Stimulated activated CD4-positive, alpha-beta T cell treated with anti-CD3 and anti-CD28 coated beads, Interleukin-4, amount 100 ng/mL, for 1 hour (primary cell): ENCODE measurements around the gene LCOR.
"Not testable (repeated sequence)": the region's sequence is repeated elsewhere in the genome, so short reads cannot be mapped to it uniquely, and the experiment has no call there.

Source experiments
- DNase-seq: peaks from one replicate; pipeline ENCODE4 v3.0.0-alpha.2; 2020

The LCOR gene

DNA sequence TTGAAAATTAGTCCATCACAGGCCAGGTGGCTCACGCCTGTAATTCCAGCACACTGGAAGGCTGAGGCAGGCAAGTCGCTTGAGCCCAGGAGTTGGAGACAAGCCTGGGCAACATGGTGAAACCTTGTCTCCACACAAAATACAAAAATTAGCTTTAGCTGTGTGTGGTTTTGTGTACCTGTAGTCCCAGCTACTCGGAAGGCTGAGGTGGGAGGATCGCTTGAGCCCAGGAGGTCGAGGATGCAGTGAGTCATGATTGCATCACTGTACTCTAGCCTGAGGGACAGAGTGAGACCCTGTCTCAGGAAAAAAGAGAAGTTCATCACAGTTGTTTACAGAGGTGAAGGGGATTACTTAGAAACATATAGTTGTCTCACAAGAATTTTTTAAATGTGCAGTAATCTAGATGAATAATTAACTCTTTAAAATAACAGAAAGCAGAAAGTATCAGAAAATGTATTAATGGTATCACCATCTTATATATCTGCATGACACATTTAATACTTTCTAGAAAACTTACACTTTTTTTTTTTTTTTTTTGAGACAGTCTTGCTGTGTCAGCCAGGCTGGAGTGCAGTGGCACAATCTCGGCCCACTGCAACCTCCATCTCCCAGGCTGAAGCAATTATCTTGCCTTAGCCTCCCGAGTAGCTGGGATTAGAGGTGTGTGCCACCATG lies 8.9 kb downstream of the LCOR start:
- DNase-seq = no peak

- DNase-seq = no peak
Measured at GRCh38 chr10:96842896-96843723, 11.0 kb downstream of the LCOR start.

- DNase-seq = no peak
Measured at GRCh38 chr10:96843823-96844222, 11.7 kb downstream of the LCOR start.

DNA sequence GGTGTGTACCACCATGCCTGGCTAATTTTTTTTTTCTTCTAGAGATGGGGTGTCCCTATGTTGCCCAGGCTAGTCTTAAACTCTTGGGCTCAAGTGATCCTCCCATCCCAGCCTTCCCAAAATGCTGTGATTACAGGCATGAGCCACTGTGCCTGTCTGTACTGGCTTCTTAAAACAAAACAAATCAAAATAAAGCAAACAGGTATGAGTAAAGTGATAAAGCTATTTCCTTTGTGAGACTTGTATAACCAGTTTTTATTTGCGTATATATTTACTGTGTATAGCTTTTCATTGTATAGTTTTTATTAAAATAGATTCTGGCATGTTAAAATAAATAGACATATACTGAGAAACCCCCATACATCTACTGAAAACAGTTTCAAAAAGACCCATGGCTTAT lies 14.3 kb downstream of the LCOR start:
- no peak for DNase-seq

DNA sequence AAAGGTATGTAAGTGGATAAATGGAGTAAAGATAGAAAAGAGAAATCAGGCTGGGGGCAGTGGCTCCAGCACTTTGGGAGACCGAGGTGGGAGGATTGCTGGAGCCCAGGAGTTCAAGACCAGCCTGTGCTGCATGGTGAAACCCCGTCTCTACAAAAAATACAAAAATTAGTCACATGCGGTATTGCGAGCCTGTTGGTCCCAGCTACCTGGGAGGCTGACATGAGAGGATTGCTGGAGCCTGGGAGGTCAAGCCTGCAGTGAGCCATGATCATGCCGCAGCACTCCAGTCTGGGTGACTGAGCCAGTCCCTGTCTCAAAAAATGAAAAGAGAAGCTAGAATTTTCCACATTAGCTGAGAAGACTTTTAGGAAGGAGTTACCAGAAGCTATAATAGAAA lies 14.8 kb downstream of the LCOR start:
- no peak for DNase-seq

DNA sequence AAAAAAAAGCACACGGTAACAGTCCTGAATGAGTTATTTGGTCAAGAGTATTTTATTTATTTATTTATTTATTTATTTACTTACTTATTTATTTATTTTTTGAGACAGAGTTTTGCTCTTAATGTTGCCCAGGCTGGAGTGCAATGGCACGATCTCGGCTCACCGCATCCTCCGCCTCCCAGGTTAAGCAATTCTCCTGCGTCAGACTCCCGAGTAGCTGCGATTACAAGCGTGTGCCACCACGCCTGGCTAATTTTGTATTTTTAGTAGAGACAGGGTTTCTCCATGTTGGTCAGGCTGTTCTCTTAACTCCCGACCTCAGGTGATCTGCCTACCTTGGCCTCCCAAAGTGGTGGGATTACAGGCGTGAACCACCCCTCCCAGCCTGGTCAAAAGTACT lies 15.3 kb downstream of the LCOR start:
- DNase-seq = not testable (repeated sequence)

GRCh38 chr10:96850113-96850512 lies 18.0 kb downstream of the LCOR start:
- DNase-seq = no peak

DNA sequence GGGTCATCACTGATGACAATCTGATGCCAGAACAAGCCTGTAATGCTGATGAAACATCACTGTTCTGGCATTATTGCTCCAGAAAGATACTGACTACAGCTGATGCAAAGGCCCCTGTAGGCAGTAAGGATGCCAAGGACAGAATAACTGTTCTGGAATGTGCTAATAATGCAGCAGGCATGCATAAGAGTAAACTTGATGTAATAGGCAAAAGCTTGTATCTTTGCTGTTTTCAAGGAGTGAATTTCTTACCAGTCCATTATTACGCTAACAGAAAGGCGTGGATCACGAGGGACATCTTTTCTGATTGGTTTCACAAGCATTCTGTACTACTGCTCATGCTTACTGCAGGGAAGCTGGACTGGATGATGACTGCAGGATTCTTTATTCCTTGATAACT lies 18.7 kb downstream of the LCOR start:
- DNase-seq = no peak

DNA sequence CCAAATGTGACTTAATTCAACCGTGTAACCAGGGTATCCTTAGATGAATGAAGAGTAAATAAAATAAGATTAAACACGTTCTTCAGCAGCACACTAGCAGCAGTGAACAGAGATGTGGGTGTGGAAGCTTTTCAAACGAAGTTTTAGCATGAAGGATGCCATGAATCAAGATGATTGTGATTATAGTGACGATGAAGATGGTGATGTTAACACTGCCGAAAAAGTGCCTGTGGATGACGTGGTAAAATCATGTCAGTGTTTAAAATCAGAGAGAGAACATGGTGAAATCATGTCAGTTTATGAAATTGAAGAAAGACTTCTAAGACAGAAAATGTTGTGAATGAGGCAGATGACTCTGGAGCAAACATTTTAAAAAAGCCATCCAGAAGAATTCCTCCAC lies 19.2 kb downstream of the LCOR start:
- DNase-seq = no peak

DNA sequence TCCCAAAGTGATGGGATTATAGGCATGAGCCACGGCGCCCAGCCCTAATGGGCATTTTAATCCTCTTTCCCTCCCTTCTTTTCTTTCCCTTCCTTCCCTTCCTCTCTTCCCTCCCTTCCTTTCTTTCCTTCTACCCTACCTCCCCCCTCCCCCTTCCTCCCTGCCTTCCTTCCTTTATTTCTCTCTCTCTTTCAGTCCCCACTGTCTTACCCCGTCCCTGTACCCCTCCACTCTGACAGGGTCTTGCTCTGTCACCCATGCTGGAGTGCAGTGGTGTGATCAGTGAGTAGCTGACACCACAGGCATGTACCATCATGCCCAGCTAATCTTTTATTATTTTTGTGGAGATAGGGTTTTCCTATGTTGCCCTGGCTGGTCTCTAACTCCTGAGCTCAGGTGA lies 24.2 kb downstream of the LCOR start:
- no peak for DNase-seq

GRCh38 chr10:96857301-96858012 lies 25.4 kb downstream of the LCOR start:
- DNase-seq = no peak

- no peak for DNase-seq
Measured at GRCh38 chr10:96858038-96858705, 26.1 kb downstream of the LCOR start.

DNA sequence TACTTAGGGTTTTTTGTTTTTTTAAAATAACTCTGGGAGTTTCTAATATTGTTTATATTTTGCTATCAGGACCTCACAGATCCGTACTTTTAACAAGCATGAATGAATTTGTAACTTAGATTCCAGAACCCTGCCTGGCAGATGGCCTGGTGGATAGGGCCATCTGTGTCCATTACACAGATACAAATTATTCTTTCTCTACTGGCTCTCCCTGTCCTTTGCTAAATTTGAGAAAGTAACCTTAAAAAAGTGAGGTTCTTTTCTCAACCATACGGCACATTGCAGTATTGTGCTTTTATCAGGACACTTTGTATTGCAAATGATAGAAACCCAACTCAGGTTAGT lies 26.6 kb downstream of the LCOR start:
- no peak for DNase-seq

GRCh38 chr10:96860631-96861277 lies 28.7 kb downstream of the LCOR start:
- DNase-seq = no peak

DNA sequence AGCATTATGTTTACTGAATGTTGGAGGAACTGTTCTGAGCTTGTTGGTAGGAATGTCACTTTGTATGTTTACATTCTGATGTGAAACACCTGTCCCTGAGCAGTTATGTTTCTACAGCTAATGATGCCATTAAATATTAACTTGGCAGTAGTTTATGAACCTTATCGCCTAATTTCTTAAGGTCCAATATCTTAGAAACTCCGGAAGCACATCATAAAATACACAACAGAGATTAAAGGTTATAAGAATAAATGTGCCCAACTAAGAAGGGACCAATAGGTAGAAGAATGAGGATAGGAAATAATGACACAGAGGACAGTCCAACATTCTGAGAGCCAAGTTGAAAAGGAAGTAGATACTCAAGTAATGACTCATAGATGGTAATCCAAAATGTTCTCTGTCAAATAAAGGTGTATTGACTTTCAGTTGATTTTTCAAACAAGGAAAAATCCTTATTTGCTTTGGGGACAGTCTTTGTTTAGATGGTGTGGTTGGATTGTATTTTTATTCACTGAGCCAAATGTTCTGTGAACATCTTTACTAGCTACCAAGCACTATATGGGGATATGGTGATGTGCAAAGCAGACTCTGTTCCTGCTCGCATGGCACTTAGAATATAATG lies 31.9 kb downstream of the LCOR start:
- DNase-seq = no peak

DNA sequence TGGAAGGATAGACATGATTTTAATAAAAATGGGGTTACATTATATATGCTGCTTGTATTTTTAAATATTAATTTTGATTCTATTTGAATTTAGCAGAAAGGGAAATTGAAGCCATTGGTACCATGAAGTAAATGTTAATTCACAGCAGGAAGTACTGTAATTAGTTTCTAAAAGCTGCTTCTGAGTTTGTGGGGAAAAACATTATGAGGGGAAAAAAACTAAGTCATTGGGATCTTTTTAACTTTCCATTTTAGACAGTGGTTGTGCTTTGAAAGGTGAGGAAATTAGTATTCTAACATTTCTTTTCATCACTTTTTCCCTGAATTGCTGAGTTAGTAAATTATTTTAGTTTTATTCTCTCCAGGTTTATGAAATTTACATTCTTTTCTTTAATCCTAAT lies 41.0 kb downstream of the LCOR start:
- no peak for DNase-seq

DNA sequence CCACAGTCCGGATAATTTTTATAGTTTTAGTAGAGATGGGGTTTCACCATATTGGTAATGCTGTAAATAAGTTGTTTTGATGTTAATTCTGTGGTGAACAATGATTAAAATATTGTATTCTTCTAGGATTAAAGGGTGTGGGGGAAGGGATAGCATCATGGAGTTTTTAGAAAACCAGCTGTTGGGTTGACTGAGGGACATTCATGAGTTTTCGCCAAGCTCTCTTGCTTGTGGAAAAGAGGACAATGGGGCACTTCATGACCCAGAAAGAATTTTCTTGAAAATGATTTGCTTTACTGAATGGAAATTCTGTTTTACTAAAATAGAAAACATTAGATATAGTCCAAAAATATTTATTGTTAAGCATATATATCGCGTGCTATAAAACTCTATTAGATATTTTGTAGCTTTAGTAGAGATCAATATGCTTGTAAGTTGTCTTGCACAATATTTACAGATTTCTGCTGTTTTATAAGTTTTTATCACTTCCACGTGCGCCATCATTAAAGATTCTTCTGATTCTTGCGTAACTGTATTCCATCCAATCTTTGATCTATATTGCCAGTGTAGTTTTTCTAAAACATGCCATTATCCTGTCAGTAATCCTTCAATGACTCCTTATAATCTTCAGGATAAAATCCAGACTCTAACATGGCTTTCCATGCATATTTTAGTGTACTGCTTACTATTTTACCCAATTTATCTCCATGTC lies 41.8 kb downstream of the LCOR start:
- no peak for DNase-seq

DNA sequence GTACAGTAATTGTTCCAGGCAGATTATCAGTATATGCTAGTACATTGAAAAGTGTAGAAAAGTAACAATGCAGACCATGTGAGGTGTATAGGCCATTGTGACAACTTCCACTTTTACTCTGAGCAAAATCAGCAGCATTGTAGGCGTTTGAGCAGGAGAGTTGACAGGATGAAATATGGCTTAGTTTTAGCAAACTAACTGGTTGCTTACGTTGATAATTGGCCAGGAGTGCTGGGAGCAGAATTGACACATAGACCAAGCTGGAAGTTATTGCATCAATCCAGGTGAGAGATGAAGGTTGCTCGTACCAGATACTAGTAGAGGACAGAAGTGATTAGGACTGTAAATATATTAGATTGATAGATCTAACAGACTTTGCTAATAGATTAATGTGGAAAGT lies 46.0 kb downstream of the LCOR start:
- DNase-seq = no peak

GRCh38 chr10:96880575-96880974 lies 48.5 kb downstream of the LCOR start:
- no peak for DNase-seq

- DNase-seq = no peak
Measured at GRCh38 chr10:96889415-96890171, 57.5 kb downstream of the LCOR start.

DNA sequence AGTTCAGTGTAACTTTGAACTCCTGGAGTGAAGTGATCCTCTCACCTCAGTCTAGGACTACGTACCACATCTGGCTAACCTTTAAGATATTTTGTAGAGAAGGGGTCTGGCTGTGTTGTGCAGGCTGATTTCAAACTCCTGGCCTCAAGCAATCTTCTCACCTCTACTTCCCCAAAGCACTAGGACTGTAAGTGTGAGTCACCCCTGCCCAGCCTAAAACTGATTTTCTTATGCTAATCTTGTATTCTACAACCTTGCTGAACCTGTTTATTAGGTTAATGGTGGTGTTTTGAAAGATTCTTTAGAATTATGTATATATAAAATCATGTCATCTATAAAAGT lies 58.0 kb downstream of the LCOR start:
- DNase-seq = no peak
